Uterus (tissue), 2 donors: ENCODE measurements around the gene SYT2.

Experiments
- POLR2A ChIP-seq, 2 donors: fragments of 450-650 bp; IDR thresholded peaks; one replicate each; pipeline ENCODE4 v1.6.1; 2016; ENCODE audit warnings: antibody characterized with exemption in 2 of 2, mild to moderate bottlenecking in 1 of 2, moderate library complexity in 1 of 2
- TF ChIP-seq, protein P1 (sequence below), 4 experiments: fragments of 200-600 bp in 2 of 4; fragments of 450-650 bp in 2 of 4; sonication (generic) in 2 of 4; IDR thresholded peaks; one replicate each; pipeline ENCODE4 v1.5.1; 2016 to 2019; ENCODE audit warnings: antibody characterized with exemption in 4 of 4, mild to moderate bottlenecking in 2 of 4, moderate library complexity in 1 of 4

GRCh38 chr1:202624088-202624780, 86.0 kb downstream of the SYT2 start:
- TF ChIP-seq, protein P1, sequence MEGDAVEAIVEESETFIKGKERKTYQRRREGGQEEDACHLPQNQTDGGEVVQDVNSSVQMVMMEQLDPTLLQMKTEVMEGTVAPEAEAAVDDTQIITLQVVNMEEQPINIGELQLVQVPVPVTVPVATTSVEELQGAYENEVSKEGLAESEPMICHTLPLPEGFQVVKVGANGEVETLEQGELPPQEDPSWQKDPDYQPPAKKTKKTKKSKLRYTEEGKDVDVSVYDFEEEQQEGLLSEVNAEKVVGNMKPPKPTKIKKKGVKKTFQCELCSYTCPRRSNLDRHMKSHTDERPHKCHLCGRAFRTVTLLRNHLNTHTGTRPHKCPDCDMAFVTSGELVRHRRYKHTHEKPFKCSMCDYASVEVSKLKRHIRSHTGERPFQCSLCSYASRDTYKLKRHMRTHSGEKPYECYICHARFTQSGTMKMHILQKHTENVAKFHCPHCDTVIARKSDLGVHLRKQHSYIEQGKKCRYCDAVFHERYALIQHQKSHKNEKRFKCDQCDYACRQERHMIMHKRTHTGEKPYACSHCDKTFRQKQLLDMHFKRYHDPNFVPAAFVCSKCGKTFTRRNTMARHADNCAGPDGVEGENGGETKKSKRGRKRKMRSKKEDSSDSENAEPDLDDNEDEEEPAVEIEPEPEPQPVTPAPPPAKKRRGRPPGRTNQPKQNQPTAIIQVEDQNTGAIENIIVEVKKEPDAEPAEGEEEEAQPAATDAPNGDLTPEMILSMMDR (IDR thresholded peaks at IDR 0.05): no peak
- TF ChIP-seq POLR2A (IDR thresholded peaks at IDR 0.05): no peak
